Calu3 (cell line): ENCODE data around the gene CRYBG1. TPM values are rescaled to one million over a fixed set of nuclear protein-coding genes. Genes with fewer than 3 reads are reported as not detected.

Experiments
- BruUV-seq: library from RNA; stranded (reverse); fragments of 400-500 nt; replicated peaks from 2 replicates; lab custom pipeline; 2021; lab: Mats Ljungman, UMichigan
- CTCF ChIA-PET: fragments of 300-600 bp; sonication (Branson Sonifier 250); formaldehyde crosslinking; loops from one replicate; lab custom pipeline; 2022; ENCODE audit warnings: antibody characterized with exemption; lab: Charles Lee
- DNase-seq: peaks from one replicate; pipeline ENCODE4 v3.0.0; 2022
- H3K27ac Mint-ChIP-seq: one replicate; pipeline ENCODE4 v1.8.0; 2022; ENCODE audit warnings: mixed read lengths; ENCODE audit not compliant: unreplicated experiment
- H3K27me3 Mint-ChIP-seq: one replicate; pipeline ENCODE4 v1.8.0; 2022; ENCODE audit warnings: mixed read lengths; ENCODE audit not compliant: unreplicated experiment
- H3K36me3 Mint-ChIP-seq: one replicate; pipeline ENCODE4 v1.8.0; 2022; ENCODE audit warnings: mild to moderate bottlenecking, moderate library complexity, mixed read lengths; ENCODE audit not compliant: insufficient read depth, unreplicated experiment
- H3K4me1 Mint-ChIP-seq: one replicate; pipeline ENCODE4 v1.8.0; 2022; ENCODE audit warnings: mild to moderate bottlenecking, low read depth, mixed read lengths; ENCODE audit not compliant: unreplicated experiment
- H3K4me3 Mint-ChIP-seq: one replicate; pipeline ENCODE4 v1.8.0; 2022; ENCODE audit warnings: mild to moderate bottlenecking, low read depth, moderate library complexity, mixed read lengths; ENCODE audit not compliant: unreplicated experiment
- H3K9me3 Mint-ChIP-seq: one replicate; pipeline ENCODE4 v1.8.0; 2022; ENCODE audit warnings: low read depth, mixed read lengths; ENCODE audit not compliant: unreplicated experiment
- intact Hi-C: fragments of 100-400 bp; cut with micrococcal nuclease; formaldehyde crosslinking; loops from one replicate; pipeline ENCODE4 v1.10.0; 2022; ENCODE audit not compliant: unreplicated experiment
- total RNA-seq: library from RNA; stranded (reverse); gene quantifications from 2 replicates; pipeline ENCODE4 v1.2.3, GENCODE V29; 2022
- TF ChIP-seq, protein P1 (sequence below): fragments of 200-600 bp; IDR thresholded peaks from one replicate; pipeline ENCODE4 v1.8.0; 2022; ENCODE audit warnings: antibody characterized with exemption; ENCODE audit not compliant: unreplicated experiment

Gene CRYBG1
- total RNA-seq, 1 experiment from 2014 or later = 40.7 TPM

DNA sequence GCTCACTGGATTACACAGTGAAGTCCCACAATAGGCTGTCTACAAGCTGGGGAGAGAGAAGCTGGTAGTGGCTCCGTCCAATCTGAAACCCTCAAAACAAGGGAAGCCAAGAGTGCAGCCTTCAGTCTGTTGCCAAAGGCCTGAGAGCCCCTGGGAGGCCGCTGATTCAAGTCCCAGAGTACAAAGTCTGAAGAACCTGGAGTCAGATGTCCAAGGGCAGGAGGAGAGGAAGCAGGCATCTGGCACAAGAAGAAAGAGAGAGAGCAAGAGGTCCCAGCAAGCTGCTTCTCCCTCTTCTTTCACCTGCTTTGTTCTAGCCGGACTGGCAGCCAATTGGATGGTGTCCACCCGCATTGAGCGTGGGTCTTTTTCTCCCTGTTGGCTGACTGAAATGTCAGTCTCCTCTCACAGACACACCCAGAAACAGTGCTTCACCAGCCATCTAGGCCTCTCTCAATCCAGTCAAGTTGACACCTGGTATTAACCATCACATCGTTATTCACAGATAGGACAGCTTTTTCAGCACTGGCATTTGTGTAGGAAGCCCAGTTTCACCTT is 51.2 kb downstream of the CRYBG1 start:
- peak; percentile 6 for DNase-seq
- Mint-ChIP-seq H3K27me3 (no peaks in the 10 kb centered on the region), H3K36me3 (no peaks in the 10 kb centered on the region), H3K27ac (no peak overlapping the region), H3K4me3 (no peak overlapping the region), H3K4me1 (peaks cover 11% of the 10 kb centered on the region), H3K9me3 (peaks cover 7% of the 10 kb centered on the region)
- BruUV-seq = no TSS peak
- CTCF ChIA-PET = interaction anchor here (1.0 to 1.4 kb wide), 2 partner anchors 10 to 22 kb away, joined by 3 to 4 read pairs; no protein-coding TSS in a partner anchor
- intact Hi-C loops = no loop called here
- TF ChIP-seq, protein P1, sequence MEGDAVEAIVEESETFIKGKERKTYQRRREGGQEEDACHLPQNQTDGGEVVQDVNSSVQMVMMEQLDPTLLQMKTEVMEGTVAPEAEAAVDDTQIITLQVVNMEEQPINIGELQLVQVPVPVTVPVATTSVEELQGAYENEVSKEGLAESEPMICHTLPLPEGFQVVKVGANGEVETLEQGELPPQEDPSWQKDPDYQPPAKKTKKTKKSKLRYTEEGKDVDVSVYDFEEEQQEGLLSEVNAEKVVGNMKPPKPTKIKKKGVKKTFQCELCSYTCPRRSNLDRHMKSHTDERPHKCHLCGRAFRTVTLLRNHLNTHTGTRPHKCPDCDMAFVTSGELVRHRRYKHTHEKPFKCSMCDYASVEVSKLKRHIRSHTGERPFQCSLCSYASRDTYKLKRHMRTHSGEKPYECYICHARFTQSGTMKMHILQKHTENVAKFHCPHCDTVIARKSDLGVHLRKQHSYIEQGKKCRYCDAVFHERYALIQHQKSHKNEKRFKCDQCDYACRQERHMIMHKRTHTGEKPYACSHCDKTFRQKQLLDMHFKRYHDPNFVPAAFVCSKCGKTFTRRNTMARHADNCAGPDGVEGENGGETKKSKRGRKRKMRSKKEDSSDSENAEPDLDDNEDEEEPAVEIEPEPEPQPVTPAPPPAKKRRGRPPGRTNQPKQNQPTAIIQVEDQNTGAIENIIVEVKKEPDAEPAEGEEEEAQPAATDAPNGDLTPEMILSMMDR = no peak

DNA sequence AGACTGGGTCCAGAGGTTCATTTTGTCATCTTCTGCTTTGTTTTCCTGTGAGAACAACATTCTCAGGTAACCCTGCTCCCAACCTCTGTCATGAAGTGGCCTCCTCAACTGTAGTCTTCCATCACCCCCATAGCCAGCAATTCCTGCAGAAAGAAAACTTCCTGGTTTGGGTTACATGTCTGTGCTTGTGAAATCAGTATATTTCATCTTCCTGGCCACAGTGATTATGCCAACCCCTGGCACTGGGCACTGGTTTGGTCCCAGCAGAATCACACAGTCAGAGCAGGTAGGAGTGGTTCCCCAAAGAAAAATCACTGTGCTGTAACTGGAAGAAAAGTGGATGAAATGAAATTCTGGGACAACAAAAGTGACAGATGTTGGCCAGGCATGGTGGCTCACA is 52.5 kb downstream of the CRYBG1 start:
- TF ChIP-seq, protein P1 = no peak
- Mint-ChIP-seq H3K4me1 (peaks cover 11% of the 10 kb centered on the region), H3K4me3 (no peak overlapping the region), H3K36me3 (no peaks in the 10 kb centered on the region), H3K27ac (no peak overlapping the region), H3K27me3 (no peaks in the 10 kb centered on the region), H3K9me3 (no peaks in the 10 kb centered on the region)
- DNase-seq = no peak
- CTCF ChIA-PET = no interaction called here
- intact Hi-C loops = no loop called here
- BruUV-seq = no TSS peak

DNA sequence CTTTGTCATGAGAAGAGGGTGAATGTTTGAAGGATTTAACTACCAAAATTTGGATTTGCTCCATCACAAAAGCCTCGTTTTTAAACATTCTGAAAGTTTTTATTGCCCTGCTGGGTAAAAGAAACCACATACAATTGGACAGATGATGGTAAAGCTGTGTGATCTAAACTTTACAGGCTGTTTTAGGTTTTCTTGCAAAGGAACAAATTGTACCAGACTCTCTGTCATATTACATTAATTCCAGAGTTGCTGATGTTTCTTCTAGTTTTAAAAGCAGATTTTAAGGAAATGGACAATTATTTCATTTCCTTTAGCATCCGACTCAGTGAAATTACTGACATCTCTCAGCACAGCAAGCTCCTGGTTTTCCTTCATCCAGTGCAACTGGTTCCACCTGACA is 53.2 kb downstream of the CRYBG1 start:
- intact Hi-C loops = no loop called here
- TF ChIP-seq, protein P1 = no peak
- peaks cover 11% of the 10 kb centered on the region for H3K4me1 Mint-ChIP-seq
- H3K4me3 Mint-ChIP-seq = no peak overlapping the region
- CTCF ChIA-PET = no interaction called here
- no peak for DNase-seq
- H3K9me3 Mint-ChIP-seq = no peaks in the 10 kb centered on the region
- H3K36me3 Mint-ChIP-seq = no peaks in the 10 kb centered on the region
- no peak overlapping the region for H3K27ac Mint-ChIP-seq
- H3K27me3 Mint-ChIP-seq = no peaks in the 10 kb centered on the region
- BruUV-seq = no TSS peak

DNA sequence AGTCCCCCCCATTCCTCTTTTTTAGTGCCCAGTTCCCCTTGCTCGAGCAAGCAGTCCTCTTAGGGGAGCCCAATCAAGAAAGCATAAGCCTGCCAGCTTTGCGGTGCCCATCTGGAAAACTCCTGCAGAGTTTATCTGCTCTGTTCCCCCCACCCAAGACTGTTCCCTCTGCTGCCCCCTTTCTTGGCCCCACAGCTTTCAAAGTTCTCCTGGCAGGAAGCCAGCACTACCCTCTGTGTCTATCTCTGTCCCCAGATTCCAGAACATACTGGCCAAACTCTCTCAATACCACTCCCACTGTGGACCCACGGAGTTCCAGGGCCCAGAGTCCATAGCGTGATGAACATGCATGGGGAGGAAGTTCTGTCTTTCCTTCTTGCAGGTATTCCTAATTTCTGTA is 55.4 kb downstream of the CRYBG1 start:
- no peaks in the 10 kb centered on the region for H3K27me3 Mint-ChIP-seq
- H3K4me1 Mint-ChIP-seq = peaks cover 11% of the 10 kb centered on the region
- no peaks in the 10 kb centered on the region for H3K9me3 Mint-ChIP-seq
- no peaks in the 10 kb centered on the region for H3K36me3 Mint-ChIP-seq
- BruUV-seq = no TSS peak
- CTCF ChIA-PET = no interaction called here
- intact Hi-C loops = no loop called here
- DNase-seq = no peak
- no peak overlapping the region for H3K27ac Mint-ChIP-seq
- TF ChIP-seq, protein P1 = no peak
- H3K4me3 Mint-ChIP-seq = no peak overlapping the region
